Measurements from ENCODE around the gene ARF6.
"Not testable (repeated sequence)": the region's sequence is repeated elsewhere in the genome, so short reads cannot be mapped to it uniquely, and the experiment has no call there.

Gene ARF6

DNA sequence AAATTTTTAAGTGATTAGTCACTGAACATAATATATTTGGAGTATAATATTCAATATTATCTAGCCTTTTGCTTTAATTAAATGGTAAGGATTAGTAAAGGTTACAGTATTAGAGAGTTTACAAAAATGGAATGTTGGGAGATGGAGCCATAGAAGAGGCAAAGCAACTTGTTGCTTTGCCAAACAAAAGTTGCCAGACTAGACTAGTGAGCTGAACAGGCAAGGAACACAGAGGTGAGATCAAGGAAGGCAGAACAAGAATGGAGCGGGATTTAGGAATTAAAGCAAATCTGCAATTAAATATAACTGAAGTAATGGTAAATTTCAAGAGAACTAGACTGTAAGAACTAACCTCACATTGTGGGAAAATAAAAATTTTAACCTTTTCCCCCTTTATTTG, 5.1 kb downstream of the ARF6 start:
- H3K4me3 ChIP-seq (ENCODE audit: low read depth, low read length) = peak overlapping the region; percentile 97
- TF ChIP-seq, protein P1, sequence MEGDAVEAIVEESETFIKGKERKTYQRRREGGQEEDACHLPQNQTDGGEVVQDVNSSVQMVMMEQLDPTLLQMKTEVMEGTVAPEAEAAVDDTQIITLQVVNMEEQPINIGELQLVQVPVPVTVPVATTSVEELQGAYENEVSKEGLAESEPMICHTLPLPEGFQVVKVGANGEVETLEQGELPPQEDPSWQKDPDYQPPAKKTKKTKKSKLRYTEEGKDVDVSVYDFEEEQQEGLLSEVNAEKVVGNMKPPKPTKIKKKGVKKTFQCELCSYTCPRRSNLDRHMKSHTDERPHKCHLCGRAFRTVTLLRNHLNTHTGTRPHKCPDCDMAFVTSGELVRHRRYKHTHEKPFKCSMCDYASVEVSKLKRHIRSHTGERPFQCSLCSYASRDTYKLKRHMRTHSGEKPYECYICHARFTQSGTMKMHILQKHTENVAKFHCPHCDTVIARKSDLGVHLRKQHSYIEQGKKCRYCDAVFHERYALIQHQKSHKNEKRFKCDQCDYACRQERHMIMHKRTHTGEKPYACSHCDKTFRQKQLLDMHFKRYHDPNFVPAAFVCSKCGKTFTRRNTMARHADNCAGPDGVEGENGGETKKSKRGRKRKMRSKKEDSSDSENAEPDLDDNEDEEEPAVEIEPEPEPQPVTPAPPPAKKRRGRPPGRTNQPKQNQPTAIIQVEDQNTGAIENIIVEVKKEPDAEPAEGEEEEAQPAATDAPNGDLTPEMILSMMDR (IDR thresholded peaks at IDR 0.05; ENCODE audit: low read depth, low read length) = no peak
- TF ChIP-seq MYC (IDR thresholded peaks at IDR 0.05; ENCODE audit: low read depth, low read length) = no peak
- TF ChIP-seq, protein P2, sequence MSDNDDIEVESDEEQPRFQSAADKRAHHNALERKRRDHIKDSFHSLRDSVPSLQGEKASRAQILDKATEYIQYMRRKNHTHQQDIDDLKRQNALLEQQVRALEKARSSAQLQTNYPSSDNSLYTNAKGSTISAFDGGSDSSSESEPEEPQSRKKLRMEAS (IDR thresholded peaks at IDR 0.05; ENCODE audit: low read depth, low read length) = no peak
- TF ChIP-seq POLR2A (IDR thresholded peaks at IDR 0.05; ENCODE audit: extremely low read depth, insufficient read length) = no peak
- no peak for DNase-seq (ENCODE audit: low read depth)

DNA sequence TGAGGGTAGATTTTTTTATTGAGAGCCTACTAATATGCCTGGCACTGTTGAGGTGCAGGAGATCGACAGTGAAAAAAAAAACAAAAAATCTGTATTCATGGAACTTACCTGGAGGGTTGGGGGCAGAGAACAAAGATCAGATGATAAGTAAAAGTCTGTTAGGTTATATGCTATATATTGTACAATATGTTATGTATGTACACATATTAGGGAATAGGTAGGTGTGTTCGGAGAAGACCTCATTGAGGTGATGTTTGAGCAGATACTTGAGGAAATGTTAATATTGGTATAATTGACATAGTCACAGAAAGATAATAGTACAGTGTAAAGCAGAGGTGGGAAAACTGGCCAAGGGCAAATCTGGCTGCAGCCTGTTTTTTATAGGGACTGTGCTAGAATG, 5.6 kb downstream of the ARF6 start:
- no peak for TF ChIP-seq POLR2A (IDR thresholded peaks at IDR 0.05; ENCODE audit: extremely low read depth, insufficient read length)
- TF ChIP-seq, protein P1 (IDR thresholded peaks at IDR 0.05; ENCODE audit: low read depth, low read length) = no peak
- TF ChIP-seq MYC (IDR thresholded peaks at IDR 0.05; ENCODE audit: low read depth, low read length) = no peak
- TF ChIP-seq, protein P2 (IDR thresholded peaks at IDR 0.05; ENCODE audit: low read depth, low read length) = no peak
- DNase-seq (ENCODE audit: low read depth) = no peak
- peak overlapping the region; percentile 97 for H3K4me3 ChIP-seq (ENCODE audit: low read depth, low read length)

DNA sequence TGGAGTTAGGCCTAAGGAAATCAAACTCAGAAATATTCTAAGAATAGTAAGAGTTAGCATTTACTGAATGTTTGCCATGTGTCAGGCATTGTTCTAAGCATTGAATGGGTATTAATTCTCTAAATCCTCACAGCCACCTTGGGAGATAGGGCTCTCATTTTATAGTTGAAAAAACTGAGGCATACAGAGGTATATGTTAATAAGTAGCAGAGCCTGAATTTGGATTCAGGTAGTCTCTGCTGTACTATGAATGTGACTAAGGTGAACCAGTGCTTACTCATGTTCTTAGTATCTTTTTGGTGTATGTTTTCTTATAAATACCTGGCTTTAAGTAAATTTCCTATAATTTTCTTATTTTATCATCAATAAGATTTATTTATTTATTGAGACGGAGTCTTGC, 8.1 kb downstream of the ARF6 start:
- no peak overlapping the region for H3K4me3 ChIP-seq (ENCODE audit: low read depth, low read length)
- TF ChIP-seq POLR2A (IDR thresholded peaks at IDR 0.05; ENCODE audit: extremely low read depth, insufficient read length) = no peak
- TF ChIP-seq, protein P1 (IDR thresholded peaks at IDR 0.05; ENCODE audit: low read depth, low read length) = no peak
- TF ChIP-seq, protein P2 (IDR thresholded peaks at IDR 0.05; ENCODE audit: low read depth, low read length) = no peak
- no peak for TF ChIP-seq MYC (IDR thresholded peaks at IDR 0.05; ENCODE audit: low read depth, low read length)
- DNase-seq (ENCODE audit: low read depth) = no peak

DNA sequence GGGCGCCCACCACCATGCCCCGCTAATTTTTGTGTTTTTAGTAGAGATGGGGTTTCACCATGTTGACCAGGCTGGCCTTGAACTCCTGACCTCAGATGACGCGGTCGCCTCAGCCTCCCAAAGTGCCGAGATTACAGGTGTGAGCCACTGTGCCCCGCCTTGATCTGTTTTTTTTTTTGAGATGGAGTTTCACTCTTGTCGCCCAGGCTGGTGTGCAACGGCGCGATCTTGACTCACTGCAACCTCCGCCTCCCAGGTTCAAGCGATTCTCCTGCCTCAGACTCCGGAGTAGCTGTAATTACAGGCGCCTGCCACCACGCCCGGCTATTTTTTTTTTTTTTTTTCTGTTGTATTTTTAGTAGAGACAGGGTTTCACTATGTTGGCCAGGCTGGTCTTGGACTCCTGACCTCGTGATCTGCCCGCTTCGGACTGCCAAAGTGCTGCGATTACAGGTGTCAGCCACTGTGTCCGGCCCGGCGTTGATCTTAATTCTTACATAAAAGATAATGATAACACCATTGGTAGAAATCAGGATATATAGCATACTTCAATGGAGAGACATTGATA, 9.9 kb downstream of the ARF6 start:
- not testable (repeated sequence) for DNase-seq (ENCODE audit: low read depth); H3K4me3 ChIP-seq (ENCODE audit: low read depth, low read length)

DNA sequence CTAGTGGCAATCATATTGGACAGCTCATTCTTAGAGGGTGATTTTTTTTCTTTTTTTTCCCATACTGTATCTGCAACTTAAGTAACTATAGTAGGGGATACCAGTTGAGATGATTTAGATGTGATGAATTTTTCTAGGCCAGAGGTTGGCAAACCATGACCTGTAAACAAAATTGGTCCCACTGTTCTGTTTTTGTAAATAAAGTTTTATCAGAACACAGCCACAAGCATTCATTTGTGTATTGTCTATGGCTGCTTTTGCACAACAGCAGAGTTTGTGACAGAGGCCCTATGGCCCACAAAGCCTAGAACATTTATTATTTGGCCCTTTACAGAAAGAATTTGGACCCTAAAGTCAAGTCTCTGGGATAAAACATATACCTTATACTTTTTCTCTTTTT, 11.4 kb downstream of the ARF6 start:
- no peak overlapping the region for H3K4me3 ChIP-seq (ENCODE audit: low read depth, low read length)
- no peak for TF ChIP-seq POLR2A (IDR thresholded peaks at IDR 0.05; ENCODE audit: extremely low read depth, insufficient read length)
- TF ChIP-seq, protein P1 (IDR thresholded peaks at IDR 0.05; ENCODE audit: low read depth, low read length) = no peak
- TF ChIP-seq MYC (IDR thresholded peaks at IDR 0.05; ENCODE audit: low read depth, low read length) = no peak
- TF ChIP-seq, protein P2 (IDR thresholded peaks at IDR 0.05; ENCODE audit: low read depth, low read length) = no peak
- DNase-seq (ENCODE audit: low read depth) = no peak

DNA sequence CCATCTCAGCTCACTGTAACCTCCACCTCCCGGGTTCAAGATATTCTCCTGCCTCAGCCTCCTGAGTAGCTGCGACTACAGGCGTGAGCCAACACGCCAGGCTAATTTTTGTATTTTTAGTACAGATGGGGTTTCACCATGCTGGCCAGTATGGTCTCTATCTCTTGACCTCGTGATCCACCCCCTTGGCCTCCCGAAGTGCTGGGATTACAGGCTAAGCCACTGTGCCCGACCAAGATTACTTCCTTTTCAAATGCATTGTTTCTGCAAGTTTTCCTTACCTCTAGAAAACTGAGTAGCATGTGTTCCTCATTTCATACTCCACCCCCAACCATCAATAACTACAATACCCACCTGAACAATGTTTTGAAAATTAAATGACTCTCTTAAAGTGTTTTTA, 13.1 kb downstream of the ARF6 start:
- DNase-seq (ENCODE audit: low read depth) = peak; percentile 31
- TF ChIP-seq, protein P2 (IDR thresholded peaks at IDR 0.05; ENCODE audit: low read depth, low read length) = no peak
- TF ChIP-seq POLR2A (IDR thresholded peaks at IDR 0.05; ENCODE audit: extremely low read depth, insufficient read length) = no peak
- TF ChIP-seq MYC (IDR thresholded peaks at IDR 0.05; ENCODE audit: low read depth, low read length) = no peak
- TF ChIP-seq, protein P1 (IDR thresholded peaks at IDR 0.05; ENCODE audit: low read depth, low read length) = no peak

More for the DNA sequence above, 13.1 kb downstream of the ARF6 start:
- no peak overlapping the region for H3K4me3 ChIP-seq (ENCODE audit: low read depth, low read length)

Measured in NB4 (cell line).